ENCODE measurements around the gene ALDH1B1. TPM values are rescaled to one million over a fixed set of nuclear protein-coding genes. Genes with fewer than 3 reads are reported as not detected.

Gene ALDH1B1
- total and polyA plus RNA-seq, 2 donors (not counting 3 experiments of a cell fraction or from before 2014, with no cell fraction given), result 11.5 to 20.5 TPM

DNA sequence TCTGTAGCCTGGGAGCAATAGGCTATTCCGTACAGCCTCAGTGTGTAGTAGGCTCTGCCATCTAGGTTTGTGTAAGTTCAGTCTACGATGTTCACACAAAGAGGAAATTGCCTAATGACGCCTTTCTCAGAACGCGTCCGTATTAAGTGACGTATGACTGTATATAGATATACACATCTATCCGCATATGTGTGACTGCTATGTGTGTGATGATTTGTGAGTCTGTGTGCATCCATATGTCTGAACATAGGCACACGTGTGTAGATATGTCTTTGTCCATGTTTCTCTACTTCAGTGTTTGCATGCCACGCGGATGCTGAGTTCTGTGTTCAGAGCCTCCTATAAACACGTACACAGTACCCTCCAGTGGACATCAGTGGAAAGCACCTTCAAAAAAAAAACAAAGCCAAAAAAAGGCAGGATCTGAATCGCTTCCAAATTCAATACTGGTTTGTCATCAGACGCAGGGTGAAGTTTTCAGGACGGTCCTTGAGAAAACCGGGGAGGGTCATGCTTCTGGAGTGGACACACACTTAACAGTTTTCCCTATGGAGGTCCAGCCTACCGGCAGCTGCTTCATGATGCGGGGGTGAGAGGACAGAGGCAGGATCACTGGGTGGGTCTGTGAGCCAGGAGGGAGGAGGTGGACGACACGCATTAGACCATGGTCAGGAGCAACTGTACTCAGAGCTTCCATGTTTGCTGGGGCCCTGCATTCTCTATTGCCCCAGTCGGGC lies 29.5 kb upstream of the ALDH1B1 start:
- Histone ChIP-seq H3K36me3 (ENCODE audit: control insufficient read depth in 2 of 2, extremely low read depth in 1 of 2, insufficient read depth in 2 of 2, low read length in 2 of 2) (no peaks in the 10 kb centered on the region), H3K4me3 (replicated peaks in 1 of 3; ENCODE audit: insufficient read depth in 1 of 3, low read depth in 1 of 3, low read length in 3 of 3) (no peak overlapping the region), H3K9ac (replicated peaks; ENCODE audit: extremely low read depth, insufficient read depth, low read length) (no peak overlapping the region), H3K4me1 (ENCODE audit: control insufficient read depth, extremely low read depth, insufficient read depth, low read length) (no peaks in the 10 kb centered on the region), H3K9me1 (replicated peaks; ENCODE audit: control insufficient read depth, extremely low read depth, insufficient read depth, low read length) (no peaks in the 10 kb centered on the region), H3K4me2 (ENCODE audit: insufficient read depth, low read length) (no peak overlapping the region), H3K79me2 (ENCODE audit: control insufficient read depth, insufficient read depth, low read length) (no peaks in the 10 kb centered on the region), H2AFZ (ENCODE audit: low read depth, low read length) (no peak overlapping the region), H3K9me3 (replicated peaks; ENCODE audit: control insufficient read depth, insufficient read depth, low read length) (no peaks in the 10 kb centered on the region), H3K27me3 (ENCODE audit: control insufficient read depth in 2 of 2, insufficient read depth in 2 of 2, low read length in 2 of 2) (peaks cover 2 to 3% of the 10 kb centered on the region in 2 experiments), H3K27ac (ENCODE audit: insufficient read depth, low read depth, low read length) (no peak overlapping the region), H4K20me1 (replicated peaks; ENCODE audit: control insufficient read depth, extremely low read depth, insufficient read depth, low read length) (no peaks in the 10 kb centered on the region)
- intact Hi-C loops (cut with micrococcal nuclease), result loop anchor here (1.0 to 10.0 kb wide), 6 partner anchors 198 to 878 kb away; partner anchors contain the start of genes POLR1E and SLC25A51
- FAIRE-seq (peak; percentile 90), DNase-seq (ENCODE audit: low read depth, low spot score) (peak; percentile 66)
- ChIA-PET POLR2A (no interaction called here), CTCF (interaction anchor here (0.8 to 2.0 kb wide), 4 partner anchors 449 to 617 kb away, joined by 3 to 16 read pairs (median 3); no protein-coding TSS in a partner anchor)
- dilution Hi-C loops (cut with MboI; ENCODE audit: extremely low pct_ligation_motif_present, low sequenced_read_pairs), result no loop called here
- BruUV-seq (replicated peaks), result no TSS peak
- TF ChIP-seq, protein P1, sequence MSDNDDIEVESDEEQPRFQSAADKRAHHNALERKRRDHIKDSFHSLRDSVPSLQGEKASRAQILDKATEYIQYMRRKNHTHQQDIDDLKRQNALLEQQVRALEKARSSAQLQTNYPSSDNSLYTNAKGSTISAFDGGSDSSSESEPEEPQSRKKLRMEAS (IDR thresholded peaks at IDR 0.05; ENCODE audit: insufficient read depth, insufficient read length), result peak; percentile 26
- no peak for TF ChIP-seq POLR2AphosphoS5 (IDR thresholded peaks at IDR 0.05; ENCODE audit: insufficient read depth, low read depth, low read length)
- TF ChIP-seq, protein P2, sequence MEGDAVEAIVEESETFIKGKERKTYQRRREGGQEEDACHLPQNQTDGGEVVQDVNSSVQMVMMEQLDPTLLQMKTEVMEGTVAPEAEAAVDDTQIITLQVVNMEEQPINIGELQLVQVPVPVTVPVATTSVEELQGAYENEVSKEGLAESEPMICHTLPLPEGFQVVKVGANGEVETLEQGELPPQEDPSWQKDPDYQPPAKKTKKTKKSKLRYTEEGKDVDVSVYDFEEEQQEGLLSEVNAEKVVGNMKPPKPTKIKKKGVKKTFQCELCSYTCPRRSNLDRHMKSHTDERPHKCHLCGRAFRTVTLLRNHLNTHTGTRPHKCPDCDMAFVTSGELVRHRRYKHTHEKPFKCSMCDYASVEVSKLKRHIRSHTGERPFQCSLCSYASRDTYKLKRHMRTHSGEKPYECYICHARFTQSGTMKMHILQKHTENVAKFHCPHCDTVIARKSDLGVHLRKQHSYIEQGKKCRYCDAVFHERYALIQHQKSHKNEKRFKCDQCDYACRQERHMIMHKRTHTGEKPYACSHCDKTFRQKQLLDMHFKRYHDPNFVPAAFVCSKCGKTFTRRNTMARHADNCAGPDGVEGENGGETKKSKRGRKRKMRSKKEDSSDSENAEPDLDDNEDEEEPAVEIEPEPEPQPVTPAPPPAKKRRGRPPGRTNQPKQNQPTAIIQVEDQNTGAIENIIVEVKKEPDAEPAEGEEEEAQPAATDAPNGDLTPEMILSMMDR (IDR thresholded peaks at IDR 0.05; ENCODE audit: extremely low read depth in 1 of 2, insufficient read depth in 1 of 2, low read depth in 1 of 2, low read length in 2 of 2), result peak; percentile 47 to 55

DNA sequence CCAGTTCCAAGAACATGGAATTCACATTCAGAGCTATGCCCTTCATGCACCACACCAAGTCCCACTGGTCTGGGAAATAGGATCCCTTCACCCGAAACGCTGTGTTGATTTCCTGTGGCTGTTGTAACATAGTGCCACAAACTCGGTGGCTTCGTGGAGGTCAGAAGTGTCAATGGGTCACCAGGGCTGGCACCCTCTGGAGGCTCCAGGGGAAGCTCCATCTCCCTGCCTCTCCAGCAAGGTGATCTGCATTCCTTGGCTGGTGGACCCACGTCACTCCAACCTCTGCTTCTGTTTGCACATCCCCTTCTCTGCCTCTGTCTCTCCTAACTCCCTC lies 28.9 kb upstream of the ALDH1B1 start:
- ChIA-PET POLR2A (no interaction called here), CTCF (interaction anchor here (0.8 to 2.0 kb wide), 3 partner anchors 450 to 617 kb away, joined by 3 to 16 read pairs (median 3); no protein-coding TSS in a partner anchor)
- Histone ChIP-seq H2AFZ (ENCODE audit: low read depth, low read length) (no peak overlapping the region), H3K9ac (replicated peaks; ENCODE audit: extremely low read depth, insufficient read depth, low read length) (no peak overlapping the region), H3K79me2 (ENCODE audit: control insufficient read depth, insufficient read depth, low read length) (no peaks in the 10 kb centered on the region), H3K9me3 (replicated peaks; ENCODE audit: control insufficient read depth, insufficient read depth, low read length) (no peaks in the 10 kb centered on the region), H3K4me1 (ENCODE audit: control insufficient read depth, extremely low read depth, insufficient read depth, low read length) (no peaks in the 10 kb centered on the region), H4K20me1 (replicated peaks; ENCODE audit: control insufficient read depth, extremely low read depth, insufficient read depth, low read length) (no peaks in the 10 kb centered on the region), H3K4me2 (ENCODE audit: insufficient read depth, low read length) (no peak overlapping the region), H3K36me3 (ENCODE audit: control insufficient read depth in 2 of 2, extremely low read depth in 1 of 2, insufficient read depth in 2 of 2, low read length in 2 of 2) (no peaks in the 10 kb centered on the region), H3K27me3 (ENCODE audit: control insufficient read depth in 2 of 2, insufficient read depth in 2 of 2, low read length in 2 of 2) (peaks cover 3 to 6% of the 10 kb centered on the region in 2 experiments), H3K4me3 (replicated peaks in 1 of 3; ENCODE audit: insufficient read depth in 1 of 3, low read depth in 1 of 3, low read length in 3 of 3) (no peak overlapping the region), H3K27ac (ENCODE audit: insufficient read depth, low read depth, low read length) (no peak overlapping the region), H3K9me1 (replicated peaks; ENCODE audit: control insufficient read depth, extremely low read depth, insufficient read depth, low read length) (no peaks in the 10 kb centered on the region)
- intact Hi-C loops (cut with micrococcal nuclease), result loop anchor here (1.0 to 10.0 kb wide), 6 partner anchors 199 to 879 kb away; partner anchors contain the start of genes POLR1E and SLC25A51
- DNase-seq (ENCODE audit: low read depth, low spot score) (no peak), FAIRE-seq (no peak)
- dilution Hi-C loops (cut with MboI; ENCODE audit: extremely low pct_ligation_motif_present, low sequenced_read_pairs), result no loop called here
- TF ChIP-seq POLR2A (IDR thresholded peaks at IDR 0.05; ENCODE audit: low read depth, low read length) (no peak), GATA2 (IDR thresholded peaks at IDR 0.05; ENCODE audit: insufficient read depth, insufficient read length, low read depth, low read length) (no peak), EZH2 (IDR thresholded peaks at IDR 0.05; ENCODE audit: borderline replicate concordance, low read depth, low read length, severe bottlenecking) (no peak), POLR2AphosphoS5 (IDR thresholded peaks at IDR 0.05; ENCODE audit: insufficient read depth, low read depth, low read length) (no peak), FOS (IDR thresholded peaks at IDR 0.05; ENCODE audit: borderline replicate concordance, insufficient read depth, low read length) (no peak), MYC (IDR thresholded peaks at IDR 0.05; ENCODE audit: low read depth, low read length) (no peak), JUN (IDR thresholded peaks at IDR 0.05; ENCODE audit: borderline replicate concordance, insufficient read depth, insufficient read length, low read depth) (no peak)
- TF ChIP-seq, protein P2 (IDR thresholded peaks at IDR 0.05; ENCODE audit: extremely low read depth in 1 of 2, insufficient read depth in 1 of 2, low read depth in 1 of 2, low read length in 2 of 2), result no peak
- TF ChIP-seq, protein P1 (IDR thresholded peaks at IDR 0.05; ENCODE audit: insufficient read depth, insufficient read length), result no peak
- no TSS peak for BruUV-seq (replicated peaks)

Measured in endothelial cell of umbilical vein (primary cell).